ENCODE data around the gene APC.
"Not testable (repeated sequence)": the region's sequence is repeated elsewhere in the genome, so short reads cannot be mapped to it uniquely, and the experiment has no call there.

DNA sequence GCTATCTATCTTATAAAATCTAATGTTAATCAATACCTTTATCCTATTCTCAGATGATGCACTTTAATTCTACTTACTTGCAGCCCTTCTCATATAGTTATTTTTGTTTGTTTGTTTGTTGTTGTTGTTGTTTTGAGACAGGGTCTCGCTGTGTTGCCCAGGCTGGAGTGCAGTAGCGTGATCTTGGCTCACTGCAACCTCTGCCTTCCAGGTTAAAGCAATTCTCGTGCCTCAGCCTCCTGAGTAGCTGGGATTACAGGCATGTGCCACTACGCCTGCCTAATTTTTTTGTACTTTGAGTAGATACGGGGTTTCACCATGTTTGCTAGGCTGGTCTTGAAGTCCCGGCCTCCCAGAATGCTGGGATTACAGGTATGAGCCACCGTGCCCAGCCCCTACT, 20.8 kb upstream of the APC start:
- TF ChIP-seq ZNF274 (IDR thresholded peaks at IDR 0.05; ENCODE audit: low read length); ZNF274 (tag by site-specific recombination; IDR thresholded peaks at IDR 0.05; ENCODE audit: borderline replicate concordance); YY2 (tag by site-specific recombination; IDR thresholded peaks at IDR 0.05); ZNF391 (tag by site-specific recombination; IDR thresholded peaks at IDR 0.05; ENCODE audit: borderline replicate concordance, low read depth): not testable (repeated sequence)
- TF ChIP-seq, protein P1, sequence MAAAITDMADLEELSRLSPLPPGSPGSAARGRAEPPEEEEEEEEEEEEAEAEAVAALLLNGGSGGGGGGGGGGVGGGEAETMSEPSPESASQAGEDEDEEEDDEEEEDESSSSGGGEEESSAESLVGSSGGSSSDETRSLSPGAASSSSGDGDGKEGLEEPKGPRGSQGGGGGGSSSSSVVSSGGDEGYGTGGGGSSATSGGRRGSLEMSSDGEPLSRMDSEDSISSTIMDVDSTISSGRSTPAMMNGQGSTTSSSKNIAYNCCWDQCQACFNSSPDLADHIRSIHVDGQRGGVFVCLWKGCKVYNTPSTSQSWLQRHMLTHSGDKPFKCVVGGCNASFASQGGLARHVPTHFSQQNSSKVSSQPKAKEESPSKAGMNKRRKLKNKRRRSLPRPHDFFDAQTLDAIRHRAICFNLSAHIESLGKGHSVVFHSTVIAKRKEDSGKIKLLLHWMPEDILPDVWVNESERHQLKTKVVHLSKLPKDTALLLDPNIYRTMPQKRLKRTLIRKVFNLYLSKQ (tag by site-specific recombination; IDR thresholded peaks at IDR 0.05; ENCODE audit: borderline replicate concordance): not testable (repeated sequence)
- TF ChIP-seq, protein P2, sequence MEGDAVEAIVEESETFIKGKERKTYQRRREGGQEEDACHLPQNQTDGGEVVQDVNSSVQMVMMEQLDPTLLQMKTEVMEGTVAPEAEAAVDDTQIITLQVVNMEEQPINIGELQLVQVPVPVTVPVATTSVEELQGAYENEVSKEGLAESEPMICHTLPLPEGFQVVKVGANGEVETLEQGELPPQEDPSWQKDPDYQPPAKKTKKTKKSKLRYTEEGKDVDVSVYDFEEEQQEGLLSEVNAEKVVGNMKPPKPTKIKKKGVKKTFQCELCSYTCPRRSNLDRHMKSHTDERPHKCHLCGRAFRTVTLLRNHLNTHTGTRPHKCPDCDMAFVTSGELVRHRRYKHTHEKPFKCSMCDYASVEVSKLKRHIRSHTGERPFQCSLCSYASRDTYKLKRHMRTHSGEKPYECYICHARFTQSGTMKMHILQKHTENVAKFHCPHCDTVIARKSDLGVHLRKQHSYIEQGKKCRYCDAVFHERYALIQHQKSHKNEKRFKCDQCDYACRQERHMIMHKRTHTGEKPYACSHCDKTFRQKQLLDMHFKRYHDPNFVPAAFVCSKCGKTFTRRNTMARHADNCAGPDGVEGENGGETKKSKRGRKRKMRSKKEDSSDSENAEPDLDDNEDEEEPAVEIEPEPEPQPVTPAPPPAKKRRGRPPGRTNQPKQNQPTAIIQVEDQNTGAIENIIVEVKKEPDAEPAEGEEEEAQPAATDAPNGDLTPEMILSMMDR (tag by site-specific recombination; IDR thresholded peaks at IDR 0.05): not testable (repeated sequence)
